RWPE2 (cell line): Measurements from ENCODE around the gene SPEN.

Experiments used
- ATAC-seq: fragments of 200-7000 bp; cut with Tn5 transposase; 3 replicates; pipeline ENCODE4 v1.9.1; 2021; ENCODE audit warnings: low read depth
- DNase-seq: peaks from one replicate; pipeline ENCODE4 v3.0.0-alpha.2; 2020; ENCODE audit warnings: low spot score
- H3K27ac ChIP-seq: fragments of 450-650 bp; 2 replicates; pipeline ENCODE4 v1.5.1; 2017; ENCODE audit warnings: mild to moderate bottlenecking; ENCODE audit not compliant: poor library complexity, severe bottlenecking
- H3K27me3 ChIP-seq: fragments of 250-450 bp; sonication (Bioruptor Pico); 2 replicates; pipeline ENCODE4 v1.5.1; 2021; ENCODE audit warnings: mild to moderate bottlenecking, moderate library complexity; ENCODE audit not compliant: insufficient read depth, poor library complexity, severe bottlenecking
- H3K36me3 ChIP-seq: fragments of 250-450 bp; sonication (Bioruptor Pico); 2 replicates; pipeline ENCODE4 v1.5.1; 2020; ENCODE audit warnings: low read depth, mild to moderate bottlenecking, moderate library complexity
- H3K4me1 ChIP-seq: fragments of 250-450 bp; sonication (Bioruptor Pico); 2 replicates; pipeline ENCODE4 v1.5.1; 2021; ENCODE audit warnings: mild to moderate bottlenecking, moderate library complexity; ENCODE audit not compliant: insufficient read depth, poor library complexity, severe bottlenecking
- H3K4me3 ChIP-seq: fragments of 250-450 bp; sonication (Bioruptor Pico); 2 replicates; pipeline ENCODE4 v1.5.1; 2021; ENCODE audit warnings: mild to moderate bottlenecking, moderate library complexity; ENCODE audit not compliant: severe bottlenecking
- H3K9me3 ChIP-seq: fragments of 250-450 bp; sonication (Bioruptor Pico); 2 replicates; pipeline ENCODE4 v1.5.1; 2021; ENCODE audit warnings: mild to moderate bottlenecking, moderate library complexity; ENCODE audit not compliant: severe bottlenecking
- TF ChIP-seq, protein P1 (sequence below): fragments of 450-650 bp; IDR thresholded peaks from one replicate; pipeline ENCODE4 v1.5.1; 2017; ENCODE audit warnings: mild to moderate bottlenecking, moderate library complexity; ENCODE audit not compliant: poor library complexity, severe bottlenecking

The SPEN gene

DNA sequence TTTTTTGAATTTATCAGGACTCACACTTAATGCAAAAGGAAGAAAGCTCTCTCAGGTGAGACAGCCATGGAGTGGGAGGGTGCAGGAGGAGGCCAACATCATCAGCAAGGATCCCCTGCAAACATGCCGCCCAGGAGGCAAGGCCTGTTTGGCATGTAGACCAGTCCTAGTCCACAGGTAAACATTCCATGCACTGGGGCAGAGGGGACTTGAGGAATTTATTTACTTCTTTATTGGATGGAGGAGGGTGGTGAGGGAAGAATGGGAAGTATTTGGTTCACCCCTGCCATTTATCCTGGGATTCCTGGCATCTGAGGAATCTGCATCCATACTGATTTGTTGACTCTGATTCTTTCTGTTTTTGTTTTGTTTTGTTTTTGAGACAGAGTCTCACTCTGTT, 38.6 kb upstream of the SPEN start:
- no peak for ATAC-seq
- DNase-seq: peak; percentile 12
- H3K4me1 ChIP-seq: no peaks in the 10 kb centered on the region
- no peak overlapping the region for H3K27ac ChIP-seq
- no peak overlapping the region for H3K4me3 ChIP-seq
- TF ChIP-seq, protein P1, sequence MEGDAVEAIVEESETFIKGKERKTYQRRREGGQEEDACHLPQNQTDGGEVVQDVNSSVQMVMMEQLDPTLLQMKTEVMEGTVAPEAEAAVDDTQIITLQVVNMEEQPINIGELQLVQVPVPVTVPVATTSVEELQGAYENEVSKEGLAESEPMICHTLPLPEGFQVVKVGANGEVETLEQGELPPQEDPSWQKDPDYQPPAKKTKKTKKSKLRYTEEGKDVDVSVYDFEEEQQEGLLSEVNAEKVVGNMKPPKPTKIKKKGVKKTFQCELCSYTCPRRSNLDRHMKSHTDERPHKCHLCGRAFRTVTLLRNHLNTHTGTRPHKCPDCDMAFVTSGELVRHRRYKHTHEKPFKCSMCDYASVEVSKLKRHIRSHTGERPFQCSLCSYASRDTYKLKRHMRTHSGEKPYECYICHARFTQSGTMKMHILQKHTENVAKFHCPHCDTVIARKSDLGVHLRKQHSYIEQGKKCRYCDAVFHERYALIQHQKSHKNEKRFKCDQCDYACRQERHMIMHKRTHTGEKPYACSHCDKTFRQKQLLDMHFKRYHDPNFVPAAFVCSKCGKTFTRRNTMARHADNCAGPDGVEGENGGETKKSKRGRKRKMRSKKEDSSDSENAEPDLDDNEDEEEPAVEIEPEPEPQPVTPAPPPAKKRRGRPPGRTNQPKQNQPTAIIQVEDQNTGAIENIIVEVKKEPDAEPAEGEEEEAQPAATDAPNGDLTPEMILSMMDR: no peak
- no peaks in the 10 kb centered on the region for H3K36me3 ChIP-seq
- H3K9me3 ChIP-seq: no peaks in the 10 kb centered on the region
- no peaks in the 10 kb centered on the region for H3K27me3 ChIP-seq

DNA sequence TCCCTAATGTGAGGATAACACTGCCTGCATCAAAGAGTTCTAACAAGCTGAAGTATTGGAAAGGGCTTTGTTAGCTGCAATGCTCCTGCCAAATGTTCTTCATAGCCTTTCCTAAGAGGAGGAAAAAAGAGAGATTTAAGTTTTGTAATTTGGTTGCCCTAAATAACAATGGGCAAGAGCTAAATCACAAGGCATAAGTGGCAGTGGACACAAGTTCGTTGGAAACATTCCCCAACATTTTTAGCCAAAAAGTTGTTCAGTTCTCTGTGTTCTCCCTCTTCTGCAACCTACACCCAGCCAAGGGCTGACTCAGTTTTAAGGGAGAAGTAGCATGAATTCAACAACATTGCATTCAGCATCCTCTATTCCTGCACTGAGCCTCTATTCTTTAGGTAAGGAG, 37.4 kb upstream of the SPEN start:
- no peaks in the 10 kb centered on the region for H3K9me3 ChIP-seq
- ATAC-seq: no peak
- no peak overlapping the region for H3K27ac ChIP-seq
- H3K4me1 ChIP-seq: no peaks in the 10 kb centered on the region
- no peak overlapping the region for H3K4me3 ChIP-seq
- TF ChIP-seq, protein P1: no peak
- no peaks in the 10 kb centered on the region for H3K27me3 ChIP-seq
- no peaks in the 10 kb centered on the region for H3K36me3 ChIP-seq
- DNase-seq: no peak

DNA sequence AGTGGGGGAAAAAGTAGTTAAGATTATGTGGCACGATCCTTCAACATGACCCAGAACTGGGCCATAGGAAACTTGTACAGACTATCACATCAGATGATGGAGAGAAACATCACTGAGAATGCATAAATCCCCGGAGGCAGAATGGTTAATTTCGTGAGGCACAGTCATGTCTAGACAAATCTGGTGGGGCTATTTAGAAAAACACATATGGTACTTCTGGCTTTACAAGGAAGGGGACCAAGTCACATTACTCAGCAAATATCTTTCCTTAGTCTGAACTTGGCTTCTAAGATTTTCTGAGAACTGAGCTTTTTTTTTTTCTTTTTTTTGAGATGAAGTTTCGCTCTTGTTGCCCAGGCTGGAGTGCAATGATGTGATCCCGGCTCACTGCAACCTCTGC, 30.8 kb upstream of the SPEN start:
- Histone ChIP-seq H3K27me3 (no peaks in the 10 kb centered on the region), H3K9me3 (no peaks in the 10 kb centered on the region), H3K4me3 (no peak overlapping the region), H3K36me3 (no peaks in the 10 kb centered on the region), H3K27ac (peak overlapping the region; percentile 6), H3K4me1 (no peaks in the 10 kb centered on the region)
- TF ChIP-seq, protein P1: no peak
- no peak for ATAC-seq
- DNase-seq: peak; percentile 1

DNA sequence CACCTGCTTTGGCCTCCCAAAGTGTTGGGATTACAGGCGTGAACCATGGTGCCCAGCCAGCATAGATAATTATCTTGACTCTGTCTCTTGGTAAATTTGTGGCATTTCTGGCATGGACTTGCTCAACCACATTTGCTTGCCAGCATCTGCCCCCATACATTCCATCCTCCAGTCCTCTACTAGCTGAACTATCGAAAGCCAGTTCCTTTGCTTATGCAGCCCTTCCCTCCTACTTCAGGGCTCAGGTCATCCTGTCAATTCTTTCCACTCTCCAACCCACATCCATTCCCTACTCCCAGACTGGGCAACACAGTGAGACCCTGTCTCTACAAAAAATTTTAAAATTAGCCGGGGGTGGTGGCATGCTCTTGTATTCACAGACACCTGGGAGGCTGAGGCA, 27.0 kb upstream of the SPEN start:
- H3K27me3 ChIP-seq: no peaks in the 10 kb centered on the region
- H3K4me1 ChIP-seq: no peaks in the 10 kb centered on the region
- no peaks in the 10 kb centered on the region for H3K36me3 ChIP-seq
- DNase-seq (peak; percentile 11), ATAC-seq (peak; percentile 77)
- no peaks in the 10 kb centered on the region for H3K9me3 ChIP-seq
- H3K4me3 ChIP-seq: no peak overlapping the region
- H3K27ac ChIP-seq: no peak overlapping the region
- TF ChIP-seq, protein P1: no peak

DNA sequence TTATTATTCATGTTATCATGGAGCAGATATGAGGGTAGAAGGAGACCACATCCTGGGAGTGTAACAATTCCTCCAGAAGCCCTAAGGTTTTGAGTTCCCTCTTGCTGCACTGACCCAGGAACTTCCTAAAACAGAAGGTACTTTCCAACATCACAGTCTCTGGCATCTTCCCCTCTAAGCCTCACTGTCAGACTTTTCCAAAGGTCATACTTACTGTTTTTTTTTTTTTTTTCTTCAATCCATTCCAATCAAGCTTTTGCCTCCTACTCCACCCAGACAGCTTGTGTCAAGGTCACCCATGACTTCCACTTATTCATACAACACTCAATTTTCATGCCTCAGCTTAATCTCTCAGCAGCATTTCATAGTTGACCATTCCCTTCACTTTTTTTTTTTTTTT, 21.7 kb upstream of the SPEN start:
- Histone ChIP-seq H3K9me3 (no peaks in the 10 kb centered on the region), H3K4me3 (no peak overlapping the region), H3K4me1 (peaks cover 14% of the 10 kb centered on the region), H3K27me3 (no peaks in the 10 kb centered on the region), H3K27ac (no peak overlapping the region), H3K36me3 (no peaks in the 10 kb centered on the region)
- TF ChIP-seq, protein P1: no peak
- ATAC-seq: no peak
- no peak for DNase-seq
